Fibroblast of lung (primary cell): ENCODE measurements around the gene POT1.

ENCODE experiments used
- EZH2 ChIP-seq: IDR thresholded peaks from 2 replicates; pipeline ENCODE4 v1.5.1; 2012; ENCODE audit warnings: low read length, control low read depth, mild to moderate bottlenecking; ENCODE audit errors: missing control alignments
- TF ChIP-seq, protein P1 (sequence below), 2 donors: IDR thresholded peaks in 1 of 2; conservative IDR thresholded peaks in 1 of 2; 1 replicate in 1 of 2; 2 replicates in 1 of 2; pipeline ENCODE4 v1.5.1; 2011 to 2012; ENCODE audit warnings: low read length in 2 of 2, control low read depth in 1 of 2, inconsistent platforms in 1 of 2, low read depth in 1 of 2, mild to moderate bottlenecking in 1 of 2

DNA sequence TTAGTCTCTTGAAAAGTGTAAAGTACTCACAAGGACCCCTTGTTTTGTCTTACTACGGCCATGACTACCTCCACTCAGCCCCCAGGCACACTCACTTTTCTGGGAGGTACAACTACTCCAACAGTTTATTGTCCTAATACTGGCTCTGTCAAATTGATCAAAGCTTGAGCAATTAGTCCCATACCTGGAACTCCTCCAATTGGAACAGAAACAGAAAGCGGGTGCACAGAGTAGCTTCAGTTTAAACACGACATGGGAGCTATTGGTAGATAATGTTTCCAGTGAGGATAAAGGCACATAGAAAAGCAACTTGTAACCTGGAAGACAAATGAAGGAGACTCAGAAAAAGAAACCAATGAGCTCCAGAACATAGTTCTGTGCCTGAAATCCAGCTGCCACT, 156.3 kb downstream of the POT1 start:
- TF ChIP-seq, protein P1, sequence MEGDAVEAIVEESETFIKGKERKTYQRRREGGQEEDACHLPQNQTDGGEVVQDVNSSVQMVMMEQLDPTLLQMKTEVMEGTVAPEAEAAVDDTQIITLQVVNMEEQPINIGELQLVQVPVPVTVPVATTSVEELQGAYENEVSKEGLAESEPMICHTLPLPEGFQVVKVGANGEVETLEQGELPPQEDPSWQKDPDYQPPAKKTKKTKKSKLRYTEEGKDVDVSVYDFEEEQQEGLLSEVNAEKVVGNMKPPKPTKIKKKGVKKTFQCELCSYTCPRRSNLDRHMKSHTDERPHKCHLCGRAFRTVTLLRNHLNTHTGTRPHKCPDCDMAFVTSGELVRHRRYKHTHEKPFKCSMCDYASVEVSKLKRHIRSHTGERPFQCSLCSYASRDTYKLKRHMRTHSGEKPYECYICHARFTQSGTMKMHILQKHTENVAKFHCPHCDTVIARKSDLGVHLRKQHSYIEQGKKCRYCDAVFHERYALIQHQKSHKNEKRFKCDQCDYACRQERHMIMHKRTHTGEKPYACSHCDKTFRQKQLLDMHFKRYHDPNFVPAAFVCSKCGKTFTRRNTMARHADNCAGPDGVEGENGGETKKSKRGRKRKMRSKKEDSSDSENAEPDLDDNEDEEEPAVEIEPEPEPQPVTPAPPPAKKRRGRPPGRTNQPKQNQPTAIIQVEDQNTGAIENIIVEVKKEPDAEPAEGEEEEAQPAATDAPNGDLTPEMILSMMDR (conservative IDR thresholded peaks at IDR 0.05 in 1 of 2, IDR thresholded peaks at IDR 0.05 in 1 of 2; ENCODE audit: low read depth in 1 of 2, low read length in 2 of 2) = no peak
- no peak for TF ChIP-seq EZH2
